Astrocyte (in vitro differentiated cells and primary cell): Measurements from ENCODE around the gene SEMA7A. TPM values are rescaled to one million over a fixed set of nuclear protein-coding genes. Genes with fewer than 3 reads are reported as not detected.
"Not testable (repeated sequence)": the region's sequence is repeated elsewhere in the genome, so short reads cannot be mapped to it uniquely, and the experiment has no call there.

Source experiments
- DNase-seq: peaks from one replicate; pipeline ENCODE4 v3.0.0-alpha.2; 2010; ENCODE audit warnings: low read depth
- FAIRE-seq: peaks from 2 replicates; lab custom pipeline; 2011; peaks lifted over from hg19 to GRCh38; lab: Jason Lieb, UNC
- H2AFZ ChIP-seq: 2 replicates; pipeline ENCODE4 v1.6.0; 2012; ENCODE audit warnings: low read depth, low read length, inconsistent platforms
- H3K27ac ChIP-seq: 2 replicates; pipeline ENCODE4 v1.5.1; 2011; ENCODE audit warnings: low read depth, low read length, inconsistent platforms
- H3K27me3 ChIP-seq: 2 replicates; pipeline ENCODE4 v1.6.0; 2011; ENCODE audit warnings: low read length, inconsistent platforms; ENCODE audit not compliant: insufficient read depth
- H3K36me3 ChIP-seq: 2 replicates; pipeline ENCODE4 v1.5.1; 2011; ENCODE audit warnings: low read length, inconsistent platforms; ENCODE audit not compliant: insufficient read depth
- H3K4me1 ChIP-seq: 2 replicates; pipeline ENCODE4 v1.5.1; 2011; ENCODE audit warnings: low read length, inconsistent platforms; ENCODE audit not compliant: insufficient read depth
- H3K4me2 ChIP-seq: 2 replicates; pipeline ENCODE4 v1.6.0; 2012; ENCODE audit warnings: low read length, inconsistent platforms
- H3K4me3 ChIP-seq: 2 replicates; pipeline ENCODE4 v1.5.1; 2011; ENCODE audit warnings: low read depth, mild to moderate bottlenecking, low read length, inconsistent platforms; ENCODE audit not compliant: insufficient read depth
- H3K79me2 ChIP-seq: 2 replicates; pipeline ENCODE4 v1.6.0; 2012; ENCODE audit warnings: mild to moderate bottlenecking, low read length, inconsistent platforms; ENCODE audit not compliant: insufficient read depth
- H3K9ac ChIP-seq: 2 replicates; pipeline ENCODE4 v1.6.0; 2012; ENCODE audit warnings: mild to moderate bottlenecking, low read length, inconsistent platforms
- H3K9me3 ChIP-seq: 2 replicates; pipeline ENCODE4 v1.5.1; 2012; ENCODE audit warnings: low read depth, mild to moderate bottlenecking, low read length, inconsistent platforms; ENCODE audit not compliant: insufficient read depth
- H4K20me1 ChIP-seq: 2 replicates; pipeline ENCODE4 v1.6.0; 2012; ENCODE audit warnings: low read length, inconsistent platforms; ENCODE audit not compliant: insufficient read depth
- H3K27ac Mint-ChIP-seq: one replicate; pipeline ENCODE4 v1.8.0; 2021; ENCODE audit warnings: mild to moderate bottlenecking, mixed read lengths; ENCODE audit not compliant: unreplicated experiment
- H3K27me3 Mint-ChIP-seq: one replicate; pipeline ENCODE4 v1.8.0; 2021; ENCODE audit warnings: low read depth, mixed read lengths; ENCODE audit not compliant: unreplicated experiment
- H3K36me3 Mint-ChIP-seq: one replicate; pipeline ENCODE4 v1.8.0; 2021; ENCODE audit warnings: low read depth, mixed read lengths; ENCODE audit not compliant: unreplicated experiment
- H3K4me1 Mint-ChIP-seq: one replicate; pipeline ENCODE4 v1.8.0; 2021; ENCODE audit warnings: low read depth, mixed read lengths; ENCODE audit not compliant: unreplicated experiment
- H3K4me3 Mint-ChIP-seq: one replicate; pipeline ENCODE4 v1.8.0; 2021; ENCODE audit warnings: mild to moderate bottlenecking, moderate library complexity, mixed read lengths; ENCODE audit not compliant: unreplicated experiment
- H3K9me3 Mint-ChIP-seq: one replicate; pipeline ENCODE4 v1.8.0; 2021; ENCODE audit warnings: mild to moderate bottlenecking, mixed read lengths; ENCODE audit not compliant: unreplicated experiment
- EZH2 ChIP-seq: IDR thresholded peaks from 2 replicates; pipeline ENCODE4 v1.6.1; 2012; ENCODE audit warnings: mild to moderate bottlenecking, low read length, inconsistent platforms; ENCODE audit not compliant: insufficient read depth
- total RNA-seq: library from RNA; stranded (reverse); gene quantifications from 2 replicates; pipeline ENCODE4 v1.2.1, GENCODE V29; 2021
- TF ChIP-seq, protein P1 (sequence below): IDR thresholded peaks from 2 replicates; pipeline ENCODE4 v1.5.1; 2011; ENCODE audit warnings: low read depth, mild to moderate bottlenecking, inconsistent platforms, low read length, moderate library complexity; ENCODE audit not compliant: insufficient read depth

SEMA7A gene
- total RNA-seq, 1 donor from 2014 or later: 26.7 TPM

DNA sequence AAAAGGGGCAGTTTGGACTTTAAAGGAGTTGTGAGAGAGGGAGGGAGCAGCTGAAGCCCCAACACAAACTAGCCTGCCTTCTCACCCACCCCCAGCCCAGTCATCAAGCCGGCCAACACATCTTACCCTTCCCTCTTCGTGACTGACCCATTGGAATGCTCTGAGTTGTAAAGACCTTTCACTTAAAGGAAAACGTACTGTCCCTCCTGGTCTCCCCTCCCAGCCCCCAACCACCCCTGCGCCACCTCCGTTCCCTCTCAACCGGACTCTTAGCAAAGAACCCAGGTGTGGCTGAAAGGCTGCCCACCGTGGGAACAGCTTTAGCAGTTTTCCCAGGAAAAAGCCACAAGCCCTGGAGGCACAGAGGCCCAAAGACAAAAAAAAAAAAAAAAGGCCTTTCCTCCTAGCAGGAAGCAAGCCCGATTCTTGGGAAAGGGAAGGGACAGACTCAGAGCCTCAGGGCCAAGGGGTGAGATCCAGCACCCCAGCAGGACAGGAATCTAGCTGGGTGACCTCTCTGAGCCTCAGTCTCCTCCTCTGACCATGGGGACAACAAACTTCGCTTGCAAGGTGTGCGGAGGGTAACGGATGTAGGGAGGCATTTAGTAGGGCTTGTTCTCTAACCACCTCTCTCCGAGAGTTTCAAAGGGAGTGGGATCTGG, 68.7 kb downstream of the SEMA7A start:
- peak overlapping the region; percentile 68 for H3K4me3 Mint-ChIP-seq
- H3K9me3 ChIP-seq: no peaks in the 10 kb centered on the region
- H2AFZ ChIP-seq: peak overlapping the region; percentile 96
- no peaks in the 10 kb centered on the region for H3K36me3 ChIP-seq
- H3K36me3 Mint-ChIP-seq: no peaks in the 10 kb centered on the region
- DNase-seq: no peak
- peak overlapping the region; percentile 90 for H3K4me2 ChIP-seq
- H3K4me1 ChIP-seq: peaks cover 8% of the 10 kb centered on the region
- peak overlapping the region; percentile 56 for H3K4me3 ChIP-seq
- H3K79me2 ChIP-seq: no peaks in the 10 kb centered on the region
- no peak for TF ChIP-seq EZH2
- TF ChIP-seq, protein P1, sequence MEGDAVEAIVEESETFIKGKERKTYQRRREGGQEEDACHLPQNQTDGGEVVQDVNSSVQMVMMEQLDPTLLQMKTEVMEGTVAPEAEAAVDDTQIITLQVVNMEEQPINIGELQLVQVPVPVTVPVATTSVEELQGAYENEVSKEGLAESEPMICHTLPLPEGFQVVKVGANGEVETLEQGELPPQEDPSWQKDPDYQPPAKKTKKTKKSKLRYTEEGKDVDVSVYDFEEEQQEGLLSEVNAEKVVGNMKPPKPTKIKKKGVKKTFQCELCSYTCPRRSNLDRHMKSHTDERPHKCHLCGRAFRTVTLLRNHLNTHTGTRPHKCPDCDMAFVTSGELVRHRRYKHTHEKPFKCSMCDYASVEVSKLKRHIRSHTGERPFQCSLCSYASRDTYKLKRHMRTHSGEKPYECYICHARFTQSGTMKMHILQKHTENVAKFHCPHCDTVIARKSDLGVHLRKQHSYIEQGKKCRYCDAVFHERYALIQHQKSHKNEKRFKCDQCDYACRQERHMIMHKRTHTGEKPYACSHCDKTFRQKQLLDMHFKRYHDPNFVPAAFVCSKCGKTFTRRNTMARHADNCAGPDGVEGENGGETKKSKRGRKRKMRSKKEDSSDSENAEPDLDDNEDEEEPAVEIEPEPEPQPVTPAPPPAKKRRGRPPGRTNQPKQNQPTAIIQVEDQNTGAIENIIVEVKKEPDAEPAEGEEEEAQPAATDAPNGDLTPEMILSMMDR: no peak
- H3K27me3 ChIP-seq: no peaks in the 10 kb centered on the region
- peaks cover 5% of the 10 kb centered on the region for H3K27me3 Mint-ChIP-seq
- no peak for FAIRE-seq
- peak overlapping the region; percentile 73 for H3K9ac ChIP-seq
- H3K27ac ChIP-seq: no peak overlapping the region
- peak overlapping the region; percentile 62 for H3K27ac Mint-ChIP-seq
- H3K9me3 Mint-ChIP-seq: peaks cover 1% of the 10 kb centered on the region
- no peaks in the 10 kb centered on the region for H4K20me1 ChIP-seq
- H3K4me1 Mint-ChIP-seq: peaks cover 3% of the 10 kb centered on the region

DNA sequence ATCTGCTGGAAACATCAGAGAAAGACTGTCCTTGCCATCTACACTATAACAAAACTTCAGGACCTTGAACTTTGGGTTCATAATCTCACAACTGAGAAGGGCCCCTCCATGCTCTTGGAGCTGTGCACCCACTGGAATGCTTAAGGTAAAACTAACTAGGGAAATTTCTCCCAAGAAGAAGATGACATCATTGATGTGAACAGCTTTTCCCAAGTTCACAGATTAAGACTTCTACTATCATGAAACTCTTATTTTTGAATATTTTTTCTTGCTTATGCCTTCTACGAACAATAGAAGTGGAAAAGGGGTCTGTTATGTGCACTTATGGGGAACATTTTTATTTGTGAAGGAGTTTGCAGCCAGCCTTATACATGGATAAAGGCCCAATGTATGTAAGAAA, 71.3 kb downstream of the SEMA7A start:
- TF ChIP-seq, protein P1: no peak
- TF ChIP-seq EZH2: no peak
- Histone ChIP-seq H3K4me3 (no peak overlapping the region), H3K79me2 (no peaks in the 10 kb centered on the region), H3K4me2 (no peak overlapping the region), H3K36me3 (no peaks in the 10 kb centered on the region), H3K27me3 (no peaks in the 10 kb centered on the region), H3K27ac (no peak overlapping the region), H3K9ac (no peak overlapping the region), H3K4me1 (peaks cover 8% of the 10 kb centered on the region), H3K9me3 (no peaks in the 10 kb centered on the region), H4K20me1 (no peaks in the 10 kb centered on the region), H2AFZ (no peak overlapping the region)
- FAIRE-seq (no peak), DNase-seq (no peak)
- Mint-ChIP-seq H3K36me3 (no peaks in the 10 kb centered on the region), H3K4me3 (no peak overlapping the region), H3K27me3 (no peaks in the 10 kb centered on the region), H3K4me1 (peaks cover 3% of the 10 kb centered on the region), H3K9me3 (peaks cover 1% of the 10 kb centered on the region), H3K27ac (no peak overlapping the region)

DNA sequence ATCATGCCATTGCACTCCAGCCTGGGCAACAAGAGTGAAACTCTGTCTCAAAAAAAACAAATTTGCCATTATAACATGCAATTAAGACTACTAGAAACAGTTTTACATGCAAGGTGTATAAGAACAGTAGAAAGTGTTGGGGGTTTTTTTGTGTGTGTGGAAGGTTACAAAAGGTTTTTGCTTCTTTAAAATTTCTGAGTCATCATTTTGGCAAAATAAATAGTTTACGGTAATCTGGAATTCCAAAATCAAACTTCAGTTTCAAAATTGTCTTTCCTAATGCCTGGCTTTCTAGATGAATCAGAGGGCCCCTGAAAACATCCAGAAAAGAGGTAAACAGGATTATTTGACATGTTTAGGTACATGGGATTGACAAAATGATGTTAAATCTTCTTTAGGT, 72.9 kb downstream of the SEMA7A start:
- H3K36me3 Mint-ChIP-seq, H3K36me3 ChIP-seq, H2AFZ ChIP-seq, H3K4me1 ChIP-seq, H3K9me3 Mint-ChIP-seq, H3K9ac ChIP-seq, H3K4me2 ChIP-seq, H3K27me3 ChIP-seq, H4K20me1 ChIP-seq, H3K9me3 ChIP-seq, H3K27me3 Mint-ChIP-seq, H3K79me2 ChIP-seq, H3K27ac Mint-ChIP-seq, FAIRE-seq, H3K4me3 Mint-ChIP-seq, H3K4me1 Mint-ChIP-seq, H3K27ac ChIP-seq, H3K4me3 ChIP-seq, DNase-seq: not testable (repeated sequence)

DNA sequence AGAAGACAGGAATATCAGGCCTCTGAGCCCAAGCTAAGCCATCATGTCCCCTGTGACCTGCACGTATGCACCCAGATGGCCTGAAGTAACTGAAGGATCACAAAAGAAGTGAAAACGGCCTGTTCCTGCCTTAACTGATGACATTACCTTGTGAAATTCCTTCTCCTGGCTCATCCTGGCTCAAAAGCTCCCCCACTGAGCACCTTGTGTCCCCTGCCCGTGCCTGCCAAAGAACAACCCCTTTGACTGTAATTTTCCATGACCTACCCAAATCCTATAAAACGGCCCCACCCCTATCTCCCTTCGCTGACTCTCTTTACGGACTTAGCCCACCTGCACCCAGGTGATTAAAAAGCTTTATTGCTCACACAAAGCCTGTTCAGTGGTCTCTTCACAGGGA, 74.4 kb downstream of the SEMA7A start:
- H3K9me3 ChIP-seq, H3K4me3 ChIP-seq, H4K20me1 ChIP-seq, H3K4me1 Mint-ChIP-seq, H3K27ac Mint-ChIP-seq, FAIRE-seq, H3K36me3 ChIP-seq, H3K4me1 ChIP-seq, H3K79me2 ChIP-seq, DNase-seq, H3K27ac ChIP-seq, H3K4me3 Mint-ChIP-seq, H3K36me3 Mint-ChIP-seq, H3K4me2 ChIP-seq, H3K27me3 ChIP-seq, H2AFZ ChIP-seq, H3K9ac ChIP-seq: not testable (repeated sequence)
- peaks cover 16% of the 10 kb centered on the region for H3K9me3 Mint-ChIP-seq
- H3K27me3 Mint-ChIP-seq: peaks cover 13% of the 10 kb centered on the region
